ENCODE data around the gene SPRING1.

Gene SPRING1

GRCh38 chr12:116708826-116709756, 28.8 kb downstream of the SPRING1 start:
- no peak for DNase-seq (ENCODE audit: low read depth)

- DNase-seq (ENCODE audit: low read depth), result no peak
Observed at GRCh38 chr12:116707751-116708150, 30.1 kb downstream of the SPRING1 start.

- DNase-seq (ENCODE audit: low read depth), result no peak
Observed at GRCh38 chr12:116703214-116703795, 34.6 kb downstream of the SPRING1 start.

- no peak for DNase-seq (ENCODE audit: low read depth)
Observed at GRCh38 chr12:116701432-116701831, 36.4 kb downstream of the SPRING1 start.

- DNase-seq (ENCODE audit: low read depth), result no peak
Observed at GRCh38 chr12:116700066-116700465, 37.8 kb downstream of the SPRING1 start.

- no peak for DNase-seq (ENCODE audit: low read depth)
Observed at GRCh38 chr12:116698554-116699075, 39.3 kb downstream of the SPRING1 start.

GRCh38 chr12:116698116-116698515, 39.8 kb downstream of the SPRING1 start:
- DNase-seq (ENCODE audit: low read depth), result no peak

GRCh38 chr12:116697716-116698115, 40.2 kb downstream of the SPRING1 start:
- DNase-seq (ENCODE audit: low read depth), result no peak

- no peak for DNase-seq (ENCODE audit: low read depth)
Observed at GRCh38 chr12:116697305-116697704, 40.6 kb downstream of the SPRING1 start.

- no peak for DNase-seq (ENCODE audit: low read depth)
Observed at GRCh38 chr12:116695464-116695725, 42.5 kb downstream of the SPRING1 start.

GRCh38 chr12:116694653-116695463, 43.0 kb downstream of the SPRING1 start:
- DNase-seq (ENCODE audit: low read depth), result no peak

- DNase-seq (ENCODE audit: low read depth), result no peak
Observed at GRCh38 chr12:116693286-116694227, 44.3 kb downstream of the SPRING1 start.

- DNase-seq (ENCODE audit: low read depth), result no peak
Observed at GRCh38 chr12:116692605-116693004, 45.3 kb downstream of the SPRING1 start.

- DNase-seq (ENCODE audit: low read depth), result no peak
Observed at GRCh38 chr12:116691636-116692035, 46.2 kb downstream of the SPRING1 start.

GRCh38 chr12:116691205-116691604, 46.7 kb downstream of the SPRING1 start:
- DNase-seq (ENCODE audit: low read depth), result no peak

GRCh38 chr12:116689979-116690744, 47.7 kb downstream of the SPRING1 start:
- no peak for DNase-seq (ENCODE audit: low read depth)

- DNase-seq (ENCODE audit: low read depth), result no peak
Observed at GRCh38 chr12:116689521-116689920, 48.3 kb downstream of the SPRING1 start.
